HG03280 (cell line): ENCODE data around the gene AMBRA1.
"Not testable (repeated sequence)": the region's sequence is repeated elsewhere in the genome, so short reads cannot be mapped to it uniquely, and the experiment has no call there.

Source experiments
- ATAC-seq: cut with Tn5 transposase; IDR thresholded peaks from one replicate; pipeline ENCODE4 v1.9.1; 2021; ENCODE audit warnings: mild to moderate bottlenecking, moderate library complexity; ENCODE audit not compliant: unreplicated experiment

Gene AMBRA1

GRCh38 chr11:46373787-46374740 lies 219.8 kb downstream of the AMBRA1 start:
- no peak for ATAC-seq

DNA sequence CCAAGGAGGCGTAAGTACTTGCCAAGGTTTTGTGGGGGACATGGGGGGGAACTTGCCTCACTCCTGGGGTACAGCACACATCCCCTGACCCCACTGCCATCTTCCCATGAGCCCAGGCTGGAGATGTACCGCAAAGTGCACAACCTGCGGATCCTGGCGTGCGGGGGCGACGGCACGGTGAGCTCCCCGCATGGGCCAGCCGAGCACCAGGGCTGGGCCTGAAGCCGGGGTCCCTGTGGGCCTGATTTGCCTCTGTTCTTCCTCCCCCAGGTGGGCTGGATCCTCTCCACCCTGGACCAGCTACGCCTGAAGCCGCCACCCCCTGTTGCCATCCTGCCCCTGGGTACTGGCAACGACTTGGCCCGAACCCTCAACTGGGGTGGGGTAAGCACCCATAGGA lies 221.3 kb downstream of the AMBRA1 start:
- ATAC-seq = not testable (repeated sequence)

- no peak for ATAC-seq
Observed at GRCh38 chr11:46372086-46372485, 221.7 kb downstream of the AMBRA1 start.

- not testable (repeated sequence) for ATAC-seq
Observed at GRCh38 chr11:46371262-46371661, 222.6 kb downstream of the AMBRA1 start.

GRCh38 chr11:46370253-46370652 lies 223.6 kb downstream of the AMBRA1 start:
- ATAC-seq = no peak

- ATAC-seq = peak; percentile 48
Observed at GRCh38 chr11:46369458-46370152, 224.2 kb downstream of the AMBRA1 start.

- no peak for ATAC-seq
Observed at GRCh38 chr11:46367916-46368267, 225.9 kb downstream of the AMBRA1 start.

GRCh38 chr11:46367244-46367915 lies 226.4 kb downstream of the AMBRA1 start:
- ATAC-seq = peak; percentile 59

- ATAC-seq = no peak
Observed at GRCh38 chr11:46366661-46367161, 227.1 kb downstream of the AMBRA1 start.

DNA sequence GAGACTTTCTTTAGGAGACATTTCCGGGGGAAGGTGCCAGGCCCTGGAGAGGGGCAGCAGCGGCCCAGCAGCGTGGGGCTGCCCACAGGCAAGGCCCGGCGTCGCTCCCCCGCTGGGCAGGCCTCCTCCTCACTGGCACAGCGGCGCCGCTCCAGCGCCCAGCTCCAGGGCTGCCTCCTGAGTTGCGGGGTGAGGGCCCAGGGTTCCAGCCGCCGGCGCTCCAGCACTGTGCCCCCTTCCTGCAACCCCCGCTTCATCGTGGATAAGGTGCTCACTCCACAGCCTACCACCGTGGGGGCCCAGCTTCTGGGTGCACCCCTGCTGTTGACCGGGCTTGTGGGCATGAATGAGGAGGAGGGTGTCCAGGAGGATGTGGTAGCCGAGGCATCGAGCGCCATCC lies 227.6 kb downstream of the AMBRA1 start:
- no peak for ATAC-seq

- no peak for ATAC-seq
Observed at GRCh38 chr11:46364791-46365190, 229.0 kb downstream of the AMBRA1 start.

GRCh38 chr11:46364056-46364455 lies 229.8 kb downstream of the AMBRA1 start:
- no peak for ATAC-seq

DNA sequence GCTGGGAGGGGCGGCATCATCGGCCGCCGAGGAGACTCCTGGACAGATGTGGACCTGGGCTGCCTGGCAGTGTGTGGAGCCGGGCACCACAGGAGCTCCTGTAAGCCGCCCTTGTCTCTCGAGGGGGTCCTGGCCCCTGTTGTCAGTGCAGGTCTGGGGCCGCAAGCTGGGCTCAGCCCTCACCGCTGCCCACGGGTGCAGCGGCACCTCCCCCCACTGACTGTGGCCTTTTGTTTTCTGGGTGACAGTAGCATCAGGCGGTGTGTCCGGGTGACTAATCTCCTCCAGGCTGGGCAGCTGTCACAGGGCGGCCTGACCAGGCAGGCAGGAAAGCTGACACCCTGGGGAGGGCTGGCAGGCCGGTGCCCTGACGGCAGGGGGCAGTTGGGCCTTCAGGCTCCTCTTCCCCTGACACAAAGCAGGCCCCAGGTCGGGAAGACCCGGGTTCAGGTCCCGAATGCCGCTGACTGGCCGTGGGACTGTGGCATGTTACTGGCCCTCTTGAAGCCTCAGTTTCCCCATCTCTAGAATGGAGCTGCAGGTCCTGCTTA lies 230.3 kb downstream of the AMBRA1 start:
- no peak for ATAC-seq

DNA sequence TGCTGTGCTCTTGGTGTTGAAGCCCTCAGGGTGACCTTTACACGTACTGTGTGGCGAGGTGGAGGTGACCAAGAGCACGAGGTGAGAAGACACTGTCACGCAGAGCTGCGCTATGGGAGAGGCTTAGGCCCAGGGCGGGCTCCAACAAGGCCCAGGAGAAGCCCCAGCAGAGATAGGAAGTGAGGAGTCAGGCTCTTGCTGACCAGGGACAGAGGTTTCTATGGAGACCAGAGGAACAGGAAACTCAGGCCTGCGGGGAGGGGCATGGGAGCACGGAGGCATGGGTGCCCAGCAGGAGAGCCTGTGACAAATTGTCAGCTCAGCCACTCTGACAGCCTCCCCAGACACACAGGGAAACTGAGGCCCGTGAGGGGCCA lies 230.8 kb downstream of the AMBRA1 start:
- no peak for ATAC-seq

DNA sequence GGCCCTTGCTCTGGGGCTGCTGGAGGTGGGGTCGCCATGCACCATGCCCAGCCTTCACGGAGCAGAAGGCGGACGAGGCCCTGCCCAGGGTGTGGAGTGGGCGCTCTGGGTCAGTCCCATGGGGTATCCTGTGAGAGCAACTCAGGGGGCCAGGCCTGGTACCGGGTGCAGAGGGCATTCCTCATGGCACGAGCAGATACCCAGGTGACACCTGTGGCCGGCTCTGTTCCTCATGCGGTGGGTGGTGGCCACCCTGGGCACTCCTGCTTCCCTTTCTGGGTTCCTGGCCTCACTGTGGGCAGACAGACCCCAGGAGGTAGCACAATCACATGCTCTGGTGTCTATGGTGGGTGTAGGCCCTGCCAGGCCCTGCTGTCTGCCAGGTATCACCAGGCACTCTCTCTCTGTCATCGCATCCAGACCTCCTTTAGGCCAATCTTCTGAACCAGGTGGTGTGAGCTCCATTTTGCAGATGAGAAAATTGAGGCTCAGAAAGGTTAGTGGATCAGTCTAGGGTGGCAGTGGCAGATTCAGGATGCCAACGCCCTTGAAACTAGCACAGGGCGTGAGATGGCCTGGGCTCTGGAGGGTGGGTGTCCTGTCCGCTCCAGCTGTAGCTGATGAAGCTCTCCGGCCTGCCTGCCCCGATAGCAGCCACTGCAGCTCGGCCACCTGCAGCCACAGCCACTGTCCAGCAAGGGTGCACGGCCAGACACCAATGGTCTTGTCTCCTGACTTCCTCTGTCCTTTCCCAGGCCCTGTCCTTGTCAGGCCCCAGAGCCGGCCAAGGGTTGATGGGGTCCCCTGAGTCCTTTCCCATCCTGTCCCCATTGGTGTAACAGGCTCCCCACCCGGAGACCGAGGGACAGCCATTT lies 231.4 kb downstream of the AMBRA1 start:
- no peak for ATAC-seq

- peak; percentile 74 for ATAC-seq
Observed at GRCh38 chr11:46361283-46362155, 232.3 kb downstream of the AMBRA1 start.

- no peak for ATAC-seq
Observed at GRCh38 chr11:46360878-46361277, 232.9 kb downstream of the AMBRA1 start.

GRCh38 chr11:46359953-46360352 lies 233.9 kb downstream of the AMBRA1 start:
- ATAC-seq = no peak

DNA sequence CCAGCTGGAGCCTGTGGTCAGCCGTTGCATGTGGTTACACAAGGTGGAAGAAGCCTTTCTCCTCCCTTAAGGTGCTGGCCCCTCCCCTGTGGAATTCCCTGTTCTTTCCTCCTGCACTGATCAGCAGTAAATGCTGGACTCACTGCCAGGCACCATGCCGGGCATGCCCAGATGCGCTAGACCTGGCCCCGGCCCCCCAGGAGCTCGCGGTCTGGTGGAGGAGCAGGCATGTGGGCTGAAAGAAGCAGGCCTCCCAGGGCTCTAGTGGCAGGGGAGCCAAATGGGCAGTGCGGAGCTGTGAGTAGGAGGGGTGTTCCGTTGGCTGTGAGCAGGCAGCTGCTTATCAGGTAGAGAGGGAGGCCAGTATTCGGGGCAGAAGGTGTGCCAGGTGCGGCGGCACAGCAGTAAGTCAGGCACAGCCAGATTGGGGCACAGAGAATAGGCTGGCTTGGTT lies 236.3 kb downstream of the AMBRA1 start:
- no peak for ATAC-seq
